OCI-LY1 (cell line): ENCODE results near the gene SHMT2.

Source experiments
- CTCF ChIP-seq: fragments of 200-600 bp; sonication (generic), shearing (Covaris generic); IDR thresholded peaks from 2 replicates; pipeline ENCODE4 v1.5.1; 2017; ENCODE audit warnings: mild to moderate bottlenecking, antibody characterized with exemption, low read length, moderate library complexity, mixed read lengths
- EZH2 ChIP-seq: fragments of 200-600 bp; sonication (generic), shearing (Covaris generic); IDR thresholded peaks from 2 replicates; pipeline ENCODE4 v1.8.0; 2017; ENCODE audit warnings: borderline replicate concordance, mixed run types, mild to moderate bottlenecking, antibody characterized with exemption, low read length, moderate library complexity, mixed read lengths

- TF ChIP-seq CTCF, result peak; percentile 95
- TF ChIP-seq EZH2, result no peak
These were observed 14.2 kb downstream of the SHMT2 start for GRCh38 chr12:57243521-57244311.
